HT-29 (cell line): Measurements from ENCODE around the gene GAS6. TPM values are rescaled to one million over a fixed set of nuclear protein-coding genes. Genes with fewer than 3 reads are reported as not detected.

ENCODE experiments used
- DNase-seq: peaks from one replicate; pipeline ENCODE4 v3.0.0-alpha.2; 2015; ENCODE audit warnings: low spot score
- total RNA-seq: library from RNA; depleted of rRNA; stranded (reverse); fragments of >200 nt; shearing (Covaris generic); gene quantifications from 2 replicates; pipeline ENCODE4 v1.2.3, GENCODE V29; 2014

Gene GAS6
- total RNA-seq, 1 experiment from 2014 or later: 1.4 TPM

GRCh38 chr13:113852536-113853517 lies 11.0 kb downstream of the GAS6 start:
- DNase-seq: no peak

DNA sequence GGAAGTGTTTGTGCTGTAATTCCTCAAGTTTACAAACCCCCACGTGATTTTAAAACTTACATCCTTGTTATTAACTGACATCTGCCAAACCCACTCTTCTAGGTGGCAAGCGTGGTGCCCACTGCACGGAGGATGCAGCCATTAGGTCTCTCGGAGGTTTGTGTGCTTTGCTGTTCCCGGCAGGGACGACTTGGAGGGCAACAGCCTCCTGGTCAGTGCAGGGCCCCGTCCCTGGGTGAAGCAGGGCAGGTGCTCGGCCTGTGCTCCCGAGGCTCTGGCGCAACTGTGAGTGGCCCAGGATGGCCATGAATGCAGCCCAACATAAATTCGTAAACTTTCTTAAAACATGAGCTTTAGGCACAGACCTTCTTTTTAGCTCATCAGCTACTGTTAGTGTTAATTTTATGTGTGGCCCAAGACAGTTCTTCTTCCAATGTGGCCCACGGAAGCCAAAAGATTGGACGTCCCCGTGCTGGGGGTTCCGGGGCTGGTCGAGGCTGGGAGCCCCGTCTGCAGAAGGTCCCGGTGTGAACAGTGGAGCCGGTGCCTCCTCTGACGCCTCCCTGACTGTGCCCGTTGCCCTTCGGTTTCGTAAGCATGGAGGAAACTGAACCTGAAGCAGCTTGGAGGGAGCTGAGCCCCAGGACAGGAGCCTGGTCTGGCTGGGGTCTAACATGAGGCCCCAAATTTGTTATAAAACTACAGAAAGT lies 11.9 kb downstream of the GAS6 start:
- no peak for DNase-seq

DNA sequence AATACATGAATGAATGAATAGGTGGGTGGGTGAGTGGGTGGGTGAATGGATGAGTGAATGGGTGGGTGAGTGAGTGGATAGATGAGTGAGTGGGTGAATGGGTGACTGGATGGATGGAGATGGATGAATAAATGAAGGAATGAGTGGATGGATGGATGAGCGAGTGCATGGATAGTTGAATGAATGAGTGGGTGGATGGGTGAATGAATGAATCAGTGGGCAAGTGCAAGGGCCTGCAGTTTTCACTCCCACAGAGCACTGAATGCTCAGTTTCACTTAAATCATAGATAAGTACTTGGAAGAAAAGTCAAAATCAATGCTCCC lies 12.4 kb downstream of the GAS6 start:
- no peak for DNase-seq

DNA sequence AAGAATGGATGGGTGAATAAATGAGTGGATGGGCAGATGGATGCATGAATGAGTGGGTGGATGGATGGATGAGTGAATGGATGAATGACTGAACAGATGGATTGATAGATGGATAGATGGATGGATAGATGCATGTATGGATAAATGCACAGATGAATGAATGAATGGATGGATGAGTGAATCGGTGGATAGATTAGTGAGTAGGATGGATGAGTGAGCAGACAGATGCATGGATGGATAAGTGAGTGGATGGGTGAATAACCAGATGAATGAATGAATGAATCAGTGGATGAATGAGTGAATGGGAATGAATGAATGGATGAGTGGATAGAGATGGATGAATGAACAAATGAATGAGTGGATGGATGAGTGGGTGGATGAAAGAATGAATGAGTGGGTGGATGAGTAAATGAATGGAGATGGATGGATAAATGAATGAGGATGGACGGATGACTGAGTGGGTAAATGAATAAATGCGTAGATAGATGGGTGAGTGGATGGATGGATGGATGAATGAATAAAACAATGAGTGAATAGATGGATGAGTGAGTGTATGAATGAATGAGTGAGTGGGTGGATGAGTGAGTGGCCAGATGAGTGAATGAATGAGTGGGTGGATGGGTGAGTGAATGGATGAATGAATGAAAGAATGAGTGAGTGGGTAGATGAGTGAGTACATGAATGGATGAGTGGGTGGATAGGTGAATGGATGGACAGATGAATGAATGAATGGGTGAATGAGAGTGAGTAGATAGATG lies 13.0 kb downstream of the GAS6 start:
- no peak for DNase-seq

- DNase-seq: no peak
These were observed 13.7 kb downstream of the GAS6 start for GRCh38 chr13:113849981-113850721.

- no peak for DNase-seq
These were observed 14.3 kb downstream of the GAS6 start for GRCh38 chr13:113849546-113849945.

- DNase-seq: no peak
These were observed 15.2 kb downstream of the GAS6 start for GRCh38 chr13:113848431-113849260.

GRCh38 chr13:113848020-113848419 lies 15.9 kb downstream of the GAS6 start:
- DNase-seq: no peak

DNA sequence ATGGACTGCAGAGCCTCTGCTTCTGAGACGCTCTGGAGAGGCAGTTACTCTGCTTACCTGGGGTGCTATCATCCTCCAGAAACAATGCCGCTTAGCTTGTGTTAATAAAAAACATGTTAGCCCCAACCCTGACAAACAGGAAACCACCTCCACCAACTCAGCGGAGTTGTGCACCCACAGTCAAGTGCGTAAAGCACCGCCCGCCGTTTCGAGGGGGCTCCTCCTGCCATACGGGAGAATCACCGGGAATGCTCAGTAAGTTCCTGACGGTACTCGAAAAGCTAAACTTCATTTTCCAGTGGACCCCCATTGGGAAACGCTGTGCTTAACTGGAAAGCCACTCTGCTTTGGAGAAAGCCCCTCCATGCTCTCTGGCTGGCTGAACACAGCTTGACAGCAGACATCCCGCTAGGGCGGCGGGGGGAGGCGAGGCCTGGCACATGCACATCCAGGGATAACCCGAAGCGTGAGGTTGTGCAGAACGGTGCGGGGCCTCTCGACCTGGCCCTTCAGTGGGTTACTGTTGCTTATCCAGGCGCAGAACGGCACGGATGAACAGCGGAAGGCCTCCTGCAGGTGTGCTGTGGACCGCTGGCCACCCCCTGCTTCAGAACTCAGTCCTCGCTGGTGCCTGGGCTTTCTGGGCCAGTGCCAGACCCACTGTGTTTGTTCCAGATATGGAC lies 17.1 kb downstream of the GAS6 start:
- DNase-seq: no peak

DNA sequence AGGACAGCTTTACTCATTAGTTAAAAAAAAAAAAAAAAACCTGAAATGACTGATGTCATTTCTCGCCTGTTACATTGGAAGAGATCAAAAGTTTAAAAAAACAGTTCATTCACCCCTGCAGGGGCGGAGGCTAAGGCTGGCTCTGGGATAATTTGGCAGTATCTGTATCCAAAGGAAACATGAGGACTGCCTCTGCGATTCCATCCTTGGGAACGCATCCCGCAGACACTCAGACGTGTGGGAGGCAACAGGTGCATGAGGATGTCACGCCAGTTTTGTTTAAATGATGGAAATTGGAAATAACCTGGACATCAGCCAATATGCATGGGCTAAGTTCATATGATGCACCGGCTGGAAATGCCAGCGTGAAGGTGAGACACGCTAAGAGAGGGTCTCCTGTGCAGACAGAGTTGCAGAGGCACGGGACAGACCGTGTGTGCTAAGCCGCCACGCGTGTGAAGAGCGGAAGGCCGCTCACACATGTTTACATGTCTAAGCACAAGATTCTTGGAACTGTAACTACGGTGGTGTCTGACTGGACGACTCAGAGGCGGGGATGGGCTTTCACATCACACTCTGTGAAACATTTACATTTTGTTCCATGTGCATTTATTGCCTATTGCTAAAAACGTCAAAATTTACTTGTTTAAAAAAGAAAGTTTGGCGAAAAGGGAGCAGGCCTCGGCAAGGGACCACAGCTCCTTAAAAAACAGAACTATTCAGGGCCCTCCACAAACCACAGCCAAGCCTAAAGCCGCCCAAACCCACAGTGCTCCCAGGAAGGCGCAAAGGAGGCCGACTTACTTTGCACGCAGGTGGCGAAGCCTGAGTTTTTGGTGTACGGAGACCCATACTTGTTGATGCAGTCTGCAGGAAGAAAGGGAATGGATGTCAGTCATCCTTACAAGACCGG lies 17.9 kb downstream of the GAS6 start:
- DNase-seq: no peak

DNA sequence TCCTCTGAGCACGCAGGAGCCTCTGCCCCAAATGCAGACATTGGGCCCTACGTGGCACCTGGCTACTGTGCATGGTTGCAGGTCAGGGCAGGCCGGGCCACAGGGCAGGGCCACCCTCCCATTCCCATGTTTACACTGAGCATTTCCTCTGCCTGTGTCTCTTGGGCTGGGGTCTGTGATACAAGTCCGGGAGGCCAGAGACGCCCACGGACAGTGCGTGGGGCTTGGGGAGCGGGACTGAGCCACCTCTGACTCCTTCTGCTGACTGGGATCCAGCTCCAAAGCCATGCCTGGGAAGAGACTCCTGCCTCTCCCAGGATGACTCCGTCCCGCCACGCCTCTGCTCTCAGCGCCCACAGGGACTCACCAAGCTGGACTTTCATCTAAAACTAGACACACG lies 18.8 kb downstream of the GAS6 start:
- no peak for DNase-seq

- no peak for DNase-seq
These were observed 19.9 kb downstream of the GAS6 start for GRCh38 chr13:113843864-113844556.

- no peak for DNase-seq
These were observed 20.7 kb downstream of the GAS6 start for GRCh38 chr13:113843063-113843654.

- no peak for DNase-seq
These were observed 21.4 kb downstream of the GAS6 start for GRCh38 chr13:113842336-113843062.

DNA sequence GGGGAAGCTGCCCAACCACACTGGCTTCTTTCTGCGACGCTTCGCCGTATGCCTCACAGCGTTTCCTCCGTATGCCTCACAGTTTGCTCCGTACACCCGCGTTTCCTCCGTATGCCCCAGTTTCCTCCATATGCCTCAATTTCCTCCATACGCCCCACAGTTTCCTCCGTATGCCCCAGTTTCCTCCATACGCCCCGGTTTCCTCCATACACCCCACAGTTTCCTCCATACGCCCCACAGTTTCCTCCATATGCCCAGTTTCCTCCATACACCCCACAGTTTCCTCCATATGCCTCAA lies 22.6 kb downstream of the GAS6 start:
- no peak for DNase-seq

- no peak for DNase-seq
These were observed 23.1 kb downstream of the GAS6 start for GRCh38 chr13:113840541-113841352.
